ENCODE measurements around the gene B3GLCT.
"Not testable (repeated sequence)": the region's sequence is repeated elsewhere in the genome, so short reads cannot be mapped to it uniquely, and the experiment has no call there.

The B3GLCT gene

DNA sequence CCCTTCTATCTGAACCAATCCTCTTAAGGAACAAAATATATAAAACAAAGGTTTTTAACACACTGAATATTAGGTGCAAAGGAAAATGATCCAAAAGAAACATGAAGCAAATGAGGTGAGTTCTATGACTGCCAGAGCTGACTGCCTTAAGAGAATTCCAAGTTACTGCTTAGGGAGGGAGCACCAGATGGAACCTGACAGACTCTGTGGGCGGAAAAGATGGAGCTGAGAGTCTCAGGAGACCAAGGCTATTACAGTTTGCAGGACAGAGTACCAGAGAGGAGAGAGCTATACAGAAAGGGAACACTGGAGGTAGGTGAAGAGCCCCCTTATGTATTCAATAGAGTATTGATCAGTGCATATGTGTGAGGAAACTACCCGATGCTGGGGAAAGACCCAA lies 87.2 kb downstream of the B3GLCT start:
- no peak for DNase-seq

- DNase-seq: no peak
These were observed 101.3 kb downstream of the B3GLCT start for GRCh38 chr13:31301119-31301518.

GRCh38 chr13:31310356-31310755 lies 110.6 kb downstream of the B3GLCT start:
- DNase-seq: no peak

DNA sequence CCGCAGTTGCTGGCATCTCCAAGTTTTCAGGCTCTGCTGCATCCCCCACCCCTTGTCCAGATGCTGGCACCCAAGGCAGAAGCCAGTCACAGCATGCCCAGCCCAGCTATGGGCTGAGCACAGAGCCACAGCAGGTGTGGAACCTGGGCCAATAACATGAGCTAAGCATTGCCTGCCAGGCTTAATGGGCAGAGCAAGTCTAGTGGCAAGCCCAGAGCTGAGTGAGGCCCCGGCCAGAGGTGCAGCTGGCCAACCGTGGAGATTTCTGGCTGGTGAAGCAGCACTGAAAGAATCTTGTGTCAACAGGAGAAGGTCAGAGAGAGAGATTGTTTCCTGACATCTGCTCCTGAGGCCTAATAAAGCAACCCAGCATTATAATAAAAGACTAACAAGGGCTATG lies 111.0 kb downstream of the B3GLCT start:
- no peak for DNase-seq

DNA sequence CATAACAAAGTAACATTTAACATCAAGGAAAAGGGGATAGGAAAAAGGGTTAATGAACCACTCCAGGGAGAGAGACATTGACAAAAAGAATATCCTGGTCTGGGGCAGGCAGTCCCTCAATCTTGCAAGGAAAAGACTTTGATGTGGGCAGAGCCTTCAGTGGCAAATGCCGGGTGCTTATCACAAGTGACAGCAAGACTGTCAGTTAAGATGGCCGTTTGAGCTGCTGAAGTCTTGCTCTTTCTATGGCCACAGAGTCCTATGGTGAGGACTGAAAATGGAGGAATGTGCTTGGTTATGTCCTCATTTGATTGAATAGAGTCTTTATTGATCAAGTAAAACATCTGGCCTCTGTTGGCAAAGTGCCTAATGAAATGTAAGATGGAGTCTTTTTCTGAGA lies 112.1 kb downstream of the B3GLCT start:
- DNase-seq: no peak

DNA sequence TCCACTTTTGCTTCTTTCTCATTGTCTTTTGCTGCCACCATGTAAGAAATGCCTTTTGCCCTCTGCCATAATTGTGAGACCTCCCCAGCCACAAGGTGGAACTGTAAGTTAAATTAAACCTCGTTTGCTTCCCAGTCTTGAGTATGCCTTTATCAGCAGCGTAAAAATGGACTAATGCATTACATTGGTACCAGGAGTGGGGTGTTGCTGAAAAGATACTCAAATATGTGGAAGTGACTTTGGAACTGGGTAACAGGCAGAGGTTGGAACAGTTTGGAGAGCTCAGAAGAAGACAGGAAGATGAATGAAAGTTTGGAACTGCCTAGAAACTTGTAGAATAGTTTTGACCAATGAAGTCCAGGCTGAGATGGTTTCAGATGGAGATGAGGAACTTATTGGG lies 115.2 kb downstream of the B3GLCT start:
- no peak for DNase-seq

GRCh38 chr13:31320946-31321345 lies 121.2 kb downstream of the B3GLCT start:
- DNase-seq: no peak

DNA sequence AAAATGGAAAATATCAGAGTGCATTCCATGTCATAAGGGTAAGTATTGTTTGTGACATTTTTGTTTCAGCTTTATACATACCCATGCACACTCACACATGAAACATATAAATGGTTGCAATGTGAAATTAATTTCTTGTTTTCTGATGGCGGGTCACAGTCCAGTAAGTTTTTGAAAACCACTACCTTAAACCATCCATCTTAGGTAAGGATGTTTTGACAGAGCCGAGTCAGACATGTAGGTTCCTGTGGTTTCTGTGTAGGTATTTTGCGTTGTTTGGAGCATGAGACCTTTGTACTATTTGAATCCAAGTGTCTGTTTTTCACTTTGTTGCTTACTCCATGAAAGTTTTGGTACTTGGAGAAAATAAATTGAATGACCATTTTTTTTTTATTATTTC lies 121.7 kb downstream of the B3GLCT start:
- DNase-seq: no peak

DNA sequence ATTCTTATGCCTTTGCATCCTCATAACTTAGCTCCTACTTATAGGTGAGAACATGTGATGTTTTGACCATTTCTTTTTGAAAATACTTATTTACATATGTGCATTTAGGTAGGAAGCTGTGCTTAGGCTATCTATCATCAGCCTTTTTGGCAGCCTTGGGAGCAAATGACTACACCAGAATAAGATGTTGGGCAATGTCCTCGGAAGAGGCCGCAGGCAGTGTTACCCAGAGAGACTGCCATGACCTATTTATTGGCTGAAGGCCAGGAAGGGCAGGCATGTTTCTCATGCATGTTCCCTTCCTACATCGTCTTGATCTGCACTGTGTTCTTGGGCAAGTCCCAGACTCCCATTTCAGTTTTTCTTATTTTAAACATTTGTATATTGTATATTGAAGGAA lies 122.3 kb downstream of the B3GLCT start:
- no peak for DNase-seq

- no peak for DNase-seq
These were observed 123.1 kb downstream of the B3GLCT start for GRCh38 chr13:31322702-31323405.

DNA sequence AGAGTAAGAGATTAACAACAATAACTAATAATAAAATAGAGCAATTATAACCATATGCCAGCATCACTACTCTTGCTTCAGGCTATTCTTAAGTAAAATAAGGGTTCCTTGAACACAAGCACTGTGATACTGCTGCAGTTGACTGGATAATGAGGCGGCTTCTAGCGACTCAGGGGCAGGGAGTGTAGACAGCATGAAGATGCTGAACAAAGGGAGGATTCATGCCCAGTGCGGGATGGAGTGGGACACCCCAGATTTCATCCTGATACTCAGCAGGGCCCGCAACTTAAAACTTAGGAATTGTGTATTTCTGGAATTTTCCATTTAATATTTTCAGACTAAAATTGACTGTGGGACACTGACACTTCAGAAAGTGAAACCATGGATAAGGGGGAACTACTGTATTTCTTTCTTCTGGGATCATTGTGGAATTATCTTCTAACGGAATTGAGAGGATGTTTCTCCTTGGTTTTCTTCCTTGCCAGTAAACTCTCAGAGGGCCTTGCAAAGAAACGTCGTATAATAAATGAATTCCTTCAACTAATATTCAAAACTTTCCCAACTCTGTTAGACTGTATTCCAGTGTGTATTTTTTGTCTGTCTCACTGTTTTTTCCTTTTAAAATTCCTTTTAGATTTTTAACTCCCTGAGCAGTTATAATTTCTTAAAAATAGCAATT lies 127.5 kb downstream of the B3GLCT start:
- DNase-seq: no peak

DNA sequence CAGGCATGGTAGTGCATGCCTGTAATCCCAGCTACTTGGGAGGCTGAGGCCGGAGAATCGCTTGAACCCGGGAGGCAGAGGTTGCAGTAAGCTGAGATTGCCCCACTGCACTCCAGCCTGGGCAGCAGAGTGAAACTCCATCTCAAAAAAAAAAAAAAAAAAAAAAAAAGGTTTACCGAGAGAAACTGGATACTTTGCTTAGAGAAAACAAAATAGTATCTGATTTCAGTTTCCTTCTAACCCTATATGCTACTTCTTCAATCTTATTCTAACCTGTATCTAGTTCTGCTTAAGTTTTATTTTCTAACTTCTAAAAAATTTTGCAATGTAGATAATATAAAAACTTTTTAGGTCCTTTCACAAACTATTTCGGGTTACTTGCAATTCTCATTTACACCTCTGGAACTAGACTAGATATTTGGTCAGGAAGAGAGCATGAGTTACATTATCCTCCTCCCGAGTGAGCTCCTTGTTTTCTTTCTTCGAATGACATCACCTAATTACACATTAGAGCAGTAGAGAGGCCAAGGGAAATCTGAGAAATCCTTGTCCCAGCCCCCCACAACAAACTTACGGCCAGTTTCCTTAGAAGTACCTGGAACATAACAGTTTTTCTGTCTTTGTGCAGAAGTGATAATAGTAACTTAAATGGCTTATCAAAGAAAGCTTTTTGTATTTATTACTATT lies 128.9 kb downstream of the B3GLCT start:
- DNase-seq: no peak

DNA sequence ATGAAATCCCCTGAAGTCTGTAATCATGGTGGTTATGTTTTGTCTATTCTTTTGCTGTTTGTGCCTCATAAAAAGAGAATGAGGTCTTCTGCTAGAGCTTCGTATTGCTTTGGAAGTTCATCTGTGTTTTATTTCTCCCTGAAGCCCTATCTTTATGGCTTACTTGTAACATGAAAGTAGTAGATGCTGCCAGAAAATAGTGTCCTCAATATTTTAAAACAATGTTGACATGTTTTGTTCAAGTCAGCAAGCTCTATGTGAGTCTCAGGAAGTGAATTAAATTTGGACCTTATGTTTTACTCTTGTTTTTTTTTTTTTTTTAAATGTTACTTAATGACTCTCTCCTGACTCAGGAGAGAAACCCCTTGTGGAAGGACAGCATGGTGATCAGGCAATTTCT lies 130.5 kb downstream of the B3GLCT start:
- no peak for DNase-seq

DNA sequence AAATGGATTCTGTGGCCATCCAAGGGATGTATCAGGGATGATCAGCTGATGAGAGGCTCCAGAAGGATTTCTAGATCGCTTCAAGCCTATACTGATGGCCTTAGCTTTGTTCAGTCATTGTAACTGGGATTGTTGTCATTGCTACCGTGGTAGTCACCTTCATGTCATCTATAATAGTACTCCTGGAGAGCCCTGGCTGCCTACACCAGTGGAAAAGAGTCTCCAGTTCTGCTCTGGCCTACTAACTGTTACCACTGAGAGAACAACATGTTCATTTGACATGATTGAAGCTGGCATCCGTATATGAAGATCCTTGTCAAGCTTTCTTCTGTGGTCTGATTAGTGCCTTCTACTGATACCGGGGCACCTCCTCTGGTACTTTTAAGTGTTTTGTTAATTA lies 131.3 kb downstream of the B3GLCT start:
- DNase-seq: no peak

- DNase-seq: no peak
These were observed 134.8 kb downstream of the B3GLCT start for GRCh38 chr13:31334547-31334946.

GRCh38 chr13:31334994-31335557 lies 135.3 kb downstream of the B3GLCT start:
- no peak for DNase-seq

GRCh38 chr13:31339616-31340015 lies 139.8 kb downstream of the B3GLCT start:
- not testable (repeated sequence) for DNase-seq

DNA sequence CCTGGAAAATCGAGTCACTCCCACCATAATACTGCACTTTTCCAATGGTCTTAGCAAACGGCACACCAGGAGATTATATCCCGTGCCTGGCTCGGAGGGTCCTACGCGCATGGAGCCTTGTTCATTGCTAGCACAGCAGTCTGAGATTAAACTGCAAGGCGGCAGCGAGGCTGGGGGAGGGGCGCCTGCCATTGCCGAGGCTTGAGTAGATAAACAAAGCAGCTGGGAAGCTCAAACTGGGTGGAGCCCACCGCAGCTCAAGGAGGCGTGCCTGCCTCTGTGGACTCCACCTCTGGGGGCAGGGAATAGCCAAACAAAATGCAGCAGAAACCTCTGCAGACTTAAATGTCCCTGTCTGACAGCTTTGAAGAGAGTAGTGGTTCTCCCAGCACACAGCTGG lies 141.1 kb downstream of the B3GLCT start:
- DNase-seq: not testable (repeated sequence)

DNA sequence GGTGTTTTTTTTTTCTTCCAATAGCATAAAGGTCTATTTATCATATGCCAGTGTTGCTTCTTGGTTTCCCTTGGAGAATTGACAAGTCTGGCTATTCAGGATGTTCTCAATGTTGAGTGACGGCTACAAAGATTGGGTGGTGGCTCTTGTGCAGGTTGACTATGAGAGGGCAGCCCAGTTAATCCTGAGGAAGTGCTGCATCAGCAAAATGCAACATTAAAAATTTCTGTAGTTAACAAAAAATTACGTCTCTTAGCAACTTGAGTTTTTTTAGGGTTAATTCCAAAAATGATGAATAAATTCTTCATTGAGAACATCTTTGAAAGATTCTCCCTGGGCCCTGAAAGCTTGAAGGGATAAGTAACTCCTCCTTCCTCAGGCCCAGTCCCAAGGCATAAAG lies 147.1 kb downstream of the B3GLCT start:
- DNase-seq: no peak

DNA sequence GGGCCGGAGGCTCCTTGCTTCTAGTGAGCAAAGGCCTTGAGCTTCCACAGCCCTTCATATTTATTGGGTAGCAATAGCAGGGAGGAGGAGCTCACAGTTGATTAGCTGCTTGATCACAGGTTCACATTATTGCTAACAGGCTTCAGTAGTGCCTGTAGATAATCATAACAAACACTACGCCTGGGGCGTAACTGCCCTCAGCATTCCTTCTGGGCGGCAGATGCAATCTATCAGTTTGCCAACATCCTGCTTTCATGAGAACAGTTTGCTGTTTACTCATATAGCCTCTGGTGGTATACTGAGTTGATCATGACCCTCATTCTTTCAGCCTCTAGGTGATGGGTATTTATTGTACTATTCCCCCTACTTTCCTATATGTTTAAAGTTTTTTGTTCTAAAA lies 149.4 kb downstream of the B3GLCT start:
- DNase-seq: no peak

DNA sequence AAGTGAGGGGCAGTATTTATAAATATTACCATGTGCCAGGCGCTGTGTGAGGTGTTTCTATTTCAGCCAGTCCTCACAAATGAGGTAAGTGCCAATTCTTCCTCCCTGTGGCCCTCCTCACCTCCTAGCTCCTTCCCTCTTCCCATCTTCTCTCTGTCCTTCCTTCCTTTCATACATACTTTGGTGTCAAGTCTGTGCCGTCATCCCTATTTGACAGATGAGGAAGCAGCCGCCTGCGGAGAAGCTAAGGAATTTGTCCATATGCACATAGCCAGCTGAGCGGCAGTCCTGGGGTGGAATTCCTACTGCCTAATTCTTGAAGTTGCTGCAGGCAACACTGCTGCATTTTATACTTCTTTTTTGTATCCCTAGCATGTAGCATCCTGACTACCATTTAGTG lies 150.8 kb downstream of the B3GLCT start:
- no peak for DNase-seq

DNA sequence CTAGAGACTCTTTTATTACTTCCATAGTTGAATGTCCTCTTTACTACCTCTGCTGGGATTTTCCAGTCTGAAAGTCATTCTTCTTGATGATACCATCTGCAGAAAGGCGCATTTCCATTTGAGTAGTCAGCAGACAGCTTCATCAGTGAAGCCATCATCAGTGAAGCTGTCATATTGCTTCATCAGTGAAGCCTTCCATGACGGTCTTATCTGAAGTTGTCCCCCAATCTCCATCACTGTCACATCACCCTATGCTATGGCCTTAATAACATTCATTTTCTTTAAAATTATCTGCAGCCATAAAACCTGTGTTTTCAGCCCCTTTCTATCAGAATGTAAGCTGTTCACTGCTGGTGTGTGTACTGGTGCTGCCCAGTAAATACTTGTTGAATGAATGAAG lies 151.6 kb downstream of the B3GLCT start:
- no peak for DNase-seq

DNA sequence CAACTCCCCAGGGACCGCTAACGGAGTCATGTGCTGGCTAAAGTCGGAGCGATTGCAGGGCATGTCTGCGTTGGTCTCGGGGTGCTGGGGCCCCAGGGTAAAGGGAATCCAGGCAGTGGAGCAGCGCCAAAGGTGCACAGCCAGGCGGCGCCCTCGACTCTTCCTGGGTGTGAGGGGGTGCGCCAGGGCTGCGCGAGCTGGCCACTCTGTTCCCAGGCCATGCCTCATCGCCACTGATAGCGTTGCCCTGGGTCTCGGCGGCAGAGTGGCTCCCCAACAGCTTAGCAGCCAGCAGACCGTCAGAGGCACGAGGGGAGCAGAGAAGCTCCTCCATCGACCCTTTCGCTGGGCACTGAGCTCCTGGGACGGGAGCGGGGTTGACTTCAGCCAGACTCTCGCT lies 152.7 kb downstream of the B3GLCT start:
- DNase-seq: no peak

- no peak for DNase-seq
These were observed 155.2 kb downstream of the B3GLCT start for GRCh38 chr13:31355001-31355400.

Measured in NCI-H526 treated with DMSO at 0.1 percent for 48 hours (cell line).